Measurements from ENCODE around the gene CUX1.

DNA sequence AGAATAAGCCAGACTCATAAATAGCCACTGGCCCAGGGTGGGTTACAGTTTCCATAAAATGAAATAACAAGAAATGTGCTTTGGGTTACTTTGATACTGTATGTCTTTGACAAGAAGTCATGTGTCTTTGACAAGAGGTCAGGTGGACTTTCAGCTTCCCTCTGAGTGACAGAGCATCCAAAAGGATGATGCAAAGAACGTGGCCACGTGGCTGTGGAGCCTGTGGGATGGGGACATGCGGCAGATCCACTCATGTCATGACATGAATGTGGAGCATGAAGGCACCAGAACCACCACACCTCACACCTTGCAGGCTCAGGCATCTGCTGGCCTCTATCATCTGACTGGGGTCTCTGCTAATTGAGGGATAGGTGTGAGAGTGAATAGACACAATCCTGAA, 37.1 kb upstream of the CUX1 start:
- TF ChIP-seq, protein P1, sequence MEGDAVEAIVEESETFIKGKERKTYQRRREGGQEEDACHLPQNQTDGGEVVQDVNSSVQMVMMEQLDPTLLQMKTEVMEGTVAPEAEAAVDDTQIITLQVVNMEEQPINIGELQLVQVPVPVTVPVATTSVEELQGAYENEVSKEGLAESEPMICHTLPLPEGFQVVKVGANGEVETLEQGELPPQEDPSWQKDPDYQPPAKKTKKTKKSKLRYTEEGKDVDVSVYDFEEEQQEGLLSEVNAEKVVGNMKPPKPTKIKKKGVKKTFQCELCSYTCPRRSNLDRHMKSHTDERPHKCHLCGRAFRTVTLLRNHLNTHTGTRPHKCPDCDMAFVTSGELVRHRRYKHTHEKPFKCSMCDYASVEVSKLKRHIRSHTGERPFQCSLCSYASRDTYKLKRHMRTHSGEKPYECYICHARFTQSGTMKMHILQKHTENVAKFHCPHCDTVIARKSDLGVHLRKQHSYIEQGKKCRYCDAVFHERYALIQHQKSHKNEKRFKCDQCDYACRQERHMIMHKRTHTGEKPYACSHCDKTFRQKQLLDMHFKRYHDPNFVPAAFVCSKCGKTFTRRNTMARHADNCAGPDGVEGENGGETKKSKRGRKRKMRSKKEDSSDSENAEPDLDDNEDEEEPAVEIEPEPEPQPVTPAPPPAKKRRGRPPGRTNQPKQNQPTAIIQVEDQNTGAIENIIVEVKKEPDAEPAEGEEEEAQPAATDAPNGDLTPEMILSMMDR (IDR thresholded peaks at IDR 0.05; ENCODE audit: low read length): no peak
- TF ChIP-seq EZH2 (optimal IDR thresholded peaks at IDR 0.05; ENCODE audit: low read depth, low read length): no peak

All from MM.1S (cell line).